ES-I3 (cell line): ENCODE data around the gene NF1.

ENCODE experiments used
- H3K36me3 ChIP-seq: 2 replicates; pipeline ENCODE4 v1.6.1; 2013; ENCODE audit warnings: mild to moderate bottlenecking, low read length, control low read depth, moderate library complexity; ENCODE audit not compliant: insufficient read depth
- H3K4me1 ChIP-seq: 2 replicates; pipeline ENCODE4 v1.6.1; 2013; ENCODE audit warnings: mild to moderate bottlenecking, control low read depth, low read length; ENCODE audit not compliant: insufficient read depth
- H3K9ac ChIP-seq: 2 replicates; pipeline ENCODE4 v1.6.1; 2013; ENCODE audit warnings: low read depth, mild to moderate bottlenecking, low read length, moderate library complexity
- H3K9me3 ChIP-seq: 2 replicates; pipeline ENCODE4 v1.6.1; 2013; ENCODE audit warnings: mild to moderate bottlenecking, low read length, moderate library complexity; ENCODE audit not compliant: control insufficient read depth, insufficient read depth

Gene NF1

DNA sequence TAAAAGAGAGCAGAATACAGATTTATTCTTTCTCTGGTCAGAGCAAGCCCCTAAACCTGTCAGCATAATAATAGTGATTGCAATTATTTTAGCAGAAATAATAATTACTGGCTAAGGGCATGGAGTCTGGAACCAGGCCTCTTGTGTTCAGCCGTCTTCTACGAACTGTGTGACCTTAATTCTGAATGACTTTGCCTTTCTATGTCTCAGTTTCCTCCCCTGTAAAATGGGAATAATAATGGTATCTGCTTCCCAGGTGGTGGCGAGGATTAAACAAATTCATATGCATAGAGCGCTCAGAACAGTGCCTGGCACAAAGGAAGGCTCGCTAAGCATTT, 330.1 kb downstream of the NF1 start:
- Histone ChIP-seq H3K4me1 (peaks cover 3% of the 10 kb centered on the region; the same call in 1 of the 2 replicates), H3K36me3 (no peaks in the 10 kb centered on the region), H3K9ac (no peak overlapping the region), H3K9me3 (no peaks in the 10 kb centered on the region)

DNA sequence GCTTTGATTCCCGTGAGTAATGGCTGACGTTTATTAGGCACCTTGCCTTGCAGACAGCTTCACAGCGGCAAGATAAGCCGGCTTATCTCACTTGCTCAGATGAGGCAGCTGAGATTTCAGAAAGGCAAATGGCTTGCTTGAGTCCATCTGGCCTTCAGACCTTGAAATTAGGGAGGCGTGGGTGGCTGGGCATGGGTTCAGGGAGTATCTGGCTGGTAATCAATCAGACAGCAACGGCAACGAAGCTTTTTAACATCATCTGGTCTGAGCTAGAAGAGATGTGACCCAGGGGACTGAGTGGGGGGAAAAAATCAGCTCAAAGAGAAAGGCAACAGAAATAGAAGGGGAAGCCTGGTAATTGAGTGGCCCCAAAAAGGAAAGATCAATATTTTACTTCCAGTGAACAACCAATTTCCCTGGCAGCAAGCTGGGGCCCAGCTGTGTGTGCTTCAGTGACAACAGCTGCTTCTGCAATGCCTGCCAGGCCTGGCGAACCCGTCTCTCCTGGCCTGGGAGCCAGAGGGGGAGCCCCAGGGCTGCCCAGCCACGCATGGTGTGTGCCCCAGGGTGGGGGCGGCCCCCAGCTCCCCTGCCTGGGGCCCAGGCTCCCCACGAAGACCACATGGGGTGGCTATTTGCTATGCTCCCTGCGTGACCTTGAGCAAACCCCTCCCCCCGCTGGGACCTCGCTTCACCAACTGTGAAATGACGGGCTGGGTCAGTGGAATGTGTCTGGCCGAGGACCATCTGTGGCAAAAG, 330.7 kb downstream of the NF1 start:
- no peaks in the 10 kb centered on the region for H3K9me3 ChIP-seq
- no peak overlapping the region for H3K9ac ChIP-seq
- no peaks in the 10 kb centered on the region for H3K36me3 ChIP-seq
- peaks cover 3% of the 10 kb centered on the region; the same call in 1 of the 2 replicates for H3K4me1 ChIP-seq
